Measurements from ENCODE around the gene VWA8.

The VWA8 gene

DNA sequence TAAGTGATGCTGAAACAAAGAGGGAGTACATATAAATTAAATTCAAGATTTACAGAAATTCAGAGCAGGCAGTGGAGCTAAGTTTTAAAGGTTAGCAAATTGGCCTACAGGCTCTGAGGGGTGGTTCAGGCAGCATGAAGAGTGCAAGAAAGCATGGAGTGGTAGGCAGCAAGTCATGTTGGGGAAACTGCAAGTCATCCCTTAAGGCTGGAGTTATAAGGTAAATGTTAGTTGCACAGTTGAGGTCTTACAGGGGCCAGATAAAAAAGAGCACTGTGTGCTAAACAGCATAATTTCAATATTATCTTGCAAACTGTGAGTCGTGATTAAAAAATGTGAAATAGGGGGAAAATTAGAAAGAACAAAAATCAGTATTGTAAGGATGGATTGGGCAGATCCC, 106.2 kb downstream of the VWA8 start:
- Histone ChIP-seq H3K27ac (ENCODE audit: low read depth, low read length) (no peak overlapping the region), H3K4me1 (ENCODE audit: control insufficient read depth, low read length) (peaks cover 2% of the 10 kb centered on the region), H3K4me2 (ENCODE audit: low read length) (no peak overlapping the region), H4K20me1 (ENCODE audit: control insufficient read depth, insufficient read depth, low read depth, low read length) (no peaks in the 10 kb centered on the region), H3K9me2 (replicated peaks; ENCODE audit: control insufficient read depth, low read length) (no peaks in the 10 kb centered on the region), H3K36me3 (ENCODE audit: control insufficient read depth, low read length) (peaks cover 9% of the 10 kb centered on the region; the same call in 1 of the 2 replicates), H3K4me3 (ENCODE audit: low read length) (no peak overlapping the region), H3F3A (ENCODE audit: control insufficient read depth, insufficient read depth) (no peaks in the 10 kb centered on the region), H3K79me2 (ENCODE audit: control insufficient read depth, low read length) (no peaks in the 10 kb centered on the region), H3K27me3 (ENCODE audit: control insufficient read depth, low read length) (no peaks in the 10 kb centered on the region), H3K9me3 (ENCODE audit: control insufficient read depth, insufficient read depth, low read length) (no peaks in the 10 kb centered on the region)
- TF ChIP-seq, protein P1, sequence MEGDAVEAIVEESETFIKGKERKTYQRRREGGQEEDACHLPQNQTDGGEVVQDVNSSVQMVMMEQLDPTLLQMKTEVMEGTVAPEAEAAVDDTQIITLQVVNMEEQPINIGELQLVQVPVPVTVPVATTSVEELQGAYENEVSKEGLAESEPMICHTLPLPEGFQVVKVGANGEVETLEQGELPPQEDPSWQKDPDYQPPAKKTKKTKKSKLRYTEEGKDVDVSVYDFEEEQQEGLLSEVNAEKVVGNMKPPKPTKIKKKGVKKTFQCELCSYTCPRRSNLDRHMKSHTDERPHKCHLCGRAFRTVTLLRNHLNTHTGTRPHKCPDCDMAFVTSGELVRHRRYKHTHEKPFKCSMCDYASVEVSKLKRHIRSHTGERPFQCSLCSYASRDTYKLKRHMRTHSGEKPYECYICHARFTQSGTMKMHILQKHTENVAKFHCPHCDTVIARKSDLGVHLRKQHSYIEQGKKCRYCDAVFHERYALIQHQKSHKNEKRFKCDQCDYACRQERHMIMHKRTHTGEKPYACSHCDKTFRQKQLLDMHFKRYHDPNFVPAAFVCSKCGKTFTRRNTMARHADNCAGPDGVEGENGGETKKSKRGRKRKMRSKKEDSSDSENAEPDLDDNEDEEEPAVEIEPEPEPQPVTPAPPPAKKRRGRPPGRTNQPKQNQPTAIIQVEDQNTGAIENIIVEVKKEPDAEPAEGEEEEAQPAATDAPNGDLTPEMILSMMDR (IDR thresholded peaks at IDR 0.05; ENCODE audit: low read depth, low read length, poor library complexity, severe bottlenecking), result no peak
- TF ChIP-seq EZH2phosphoT487 (IDR thresholded peaks at IDR 0.05; ENCODE audit: borderline replicate concordance, low read length), result no peak

DNA sequence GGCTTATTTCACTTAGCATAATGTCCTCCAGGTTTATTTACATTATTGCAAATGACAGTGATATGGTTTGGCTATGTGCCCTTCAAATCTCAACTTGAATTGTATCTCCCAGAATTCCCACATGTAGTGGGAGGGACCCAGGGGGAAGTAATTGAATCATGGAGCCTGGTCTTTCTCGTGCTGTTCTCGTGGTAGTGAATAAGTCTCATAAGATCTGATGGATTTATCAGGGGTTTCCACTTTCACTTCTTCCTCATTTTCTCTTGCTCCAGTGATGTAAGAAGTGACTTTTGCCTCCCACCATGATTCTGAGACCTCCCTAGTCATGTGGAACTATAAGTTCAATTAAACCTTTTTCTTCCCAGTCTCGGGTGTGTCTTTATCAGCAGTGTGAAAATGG, 109.6 kb downstream of the VWA8 start:
- no peaks in the 10 kb centered on the region for H3K9me2 ChIP-seq (replicated peaks; ENCODE audit: control insufficient read depth, low read length)
- no peaks in the 10 kb centered on the region for H3K4me1 ChIP-seq (ENCODE audit: control insufficient read depth, low read length)
- H3F3A ChIP-seq (ENCODE audit: control insufficient read depth, insufficient read depth), result no peaks in the 10 kb centered on the region
- TF ChIP-seq EZH2phosphoT487 (IDR thresholded peaks at IDR 0.05; ENCODE audit: borderline replicate concordance, low read length), result no peak
- TF ChIP-seq, protein P1 (IDR thresholded peaks at IDR 0.05; ENCODE audit: low read depth, low read length, poor library complexity, severe bottlenecking), result no peak
- no peak overlapping the region for H3K4me3 ChIP-seq (ENCODE audit: low read length)
- H3K9me3 ChIP-seq (ENCODE audit: control insufficient read depth, insufficient read depth, low read length), result no peaks in the 10 kb centered on the region
- no peaks in the 10 kb centered on the region for H3K27me3 ChIP-seq (ENCODE audit: control insufficient read depth, low read length)
- no peaks in the 10 kb centered on the region for H4K20me1 ChIP-seq (ENCODE audit: control insufficient read depth, insufficient read depth, low read depth, low read length)
- H3K79me2 ChIP-seq (ENCODE audit: control insufficient read depth, low read length), result no peaks in the 10 kb centered on the region
- H3K36me3 ChIP-seq (ENCODE audit: control insufficient read depth, low read length), result 0 out of 2 replicates have a peak, but pooled peaks cover 8% of the 10 kb centered on the region
- H3K27ac ChIP-seq (ENCODE audit: low read depth, low read length), result no peak overlapping the region
- H3K4me2 ChIP-seq (ENCODE audit: low read length), result no peak overlapping the region

DNA sequence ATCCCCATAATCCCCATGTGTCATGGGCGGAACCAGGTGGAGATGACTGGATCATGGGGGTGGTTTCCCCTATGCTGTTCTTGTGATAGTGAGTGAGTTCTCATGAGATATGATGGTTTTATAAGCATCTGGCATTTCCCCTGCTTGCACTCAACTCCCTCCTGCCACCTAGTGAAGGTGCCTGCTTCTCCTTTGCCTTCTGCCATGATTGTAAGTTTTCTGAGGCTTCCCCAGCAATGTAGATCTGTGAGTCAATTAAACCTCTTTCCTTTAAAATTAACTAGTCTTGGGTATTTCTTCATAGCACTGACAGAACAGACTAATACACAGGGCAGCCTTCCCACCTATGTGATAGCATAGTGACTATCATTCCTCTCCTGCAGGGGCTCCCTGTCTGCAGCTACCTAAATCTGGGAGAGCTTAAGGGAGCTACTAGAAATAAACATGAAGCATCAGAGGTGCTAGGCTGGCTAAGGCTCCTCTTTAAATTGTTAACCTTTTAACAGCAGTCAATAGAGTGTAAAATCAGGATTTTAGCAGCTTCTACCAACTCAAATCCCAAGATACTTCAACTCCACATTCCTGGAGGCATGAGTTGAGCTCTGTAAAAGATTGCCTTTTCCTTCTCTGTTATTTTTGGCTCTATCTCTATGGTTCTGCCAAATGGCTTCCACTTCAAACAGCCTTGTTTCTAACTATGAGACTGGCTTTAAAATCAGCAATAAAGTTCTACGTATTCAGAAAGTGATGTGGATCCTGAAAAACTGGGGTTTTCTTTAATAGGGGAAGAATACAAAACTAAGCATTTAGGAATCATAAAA, 112.3 kb downstream of the VWA8 start:
- Histone ChIP-seq H3F3A (ENCODE audit: control insufficient read depth, insufficient read depth) (no peaks in the 10 kb centered on the region), H3K79me2 (ENCODE audit: control insufficient read depth, low read length) (no peaks in the 10 kb centered on the region), H3K27me3 (ENCODE audit: control insufficient read depth, low read length) (no peaks in the 10 kb centered on the region), H3K4me2 (ENCODE audit: low read length) (no peak overlapping the region), H3K4me3 (ENCODE audit: low read length) (no peak overlapping the region), H4K20me1 (ENCODE audit: control insufficient read depth, insufficient read depth, low read depth, low read length) (no peaks in the 10 kb centered on the region), H3K36me3 (ENCODE audit: control insufficient read depth, low read length) (no peaks in the 10 kb centered on the region), H3K4me1 (ENCODE audit: control insufficient read depth, low read length) (no peaks in the 10 kb centered on the region), H3K9me2 (replicated peaks; ENCODE audit: control insufficient read depth, low read length) (no peaks in the 10 kb centered on the region), H3K27ac (ENCODE audit: low read depth, low read length) (no peak overlapping the region), H3K9me3 (ENCODE audit: control insufficient read depth, insufficient read depth, low read length) (no peaks in the 10 kb centered on the region)
- no peak for TF ChIP-seq EZH2phosphoT487 (IDR thresholded peaks at IDR 0.05; ENCODE audit: borderline replicate concordance, low read length)
- TF ChIP-seq, protein P1 (IDR thresholded peaks at IDR 0.05; ENCODE audit: low read depth, low read length, poor library complexity, severe bottlenecking), result no peak
